Stimulated activated CD8-positive, alpha-beta memory T cell treated with anti-CD3 and anti-CD28 coated beads, Interleukin-4, amount 100 ng/mL, for 4 hours (primary cell): ENCODE data around the gene ZNF628.

Experiments used
- DNase-seq, 2 donors: peaks; one replicate each; pipeline ENCODE4 v3.0.0-alpha.2; 2020; ENCODE audit warnings: low read depth in 2 of 2, low spot score in 1 of 2

Gene ZNF628

GRCh38 chr19:55527197-55528029, 51.0 kb downstream of the ZNF628 start:
- no peak for DNase-seq

DNA sequence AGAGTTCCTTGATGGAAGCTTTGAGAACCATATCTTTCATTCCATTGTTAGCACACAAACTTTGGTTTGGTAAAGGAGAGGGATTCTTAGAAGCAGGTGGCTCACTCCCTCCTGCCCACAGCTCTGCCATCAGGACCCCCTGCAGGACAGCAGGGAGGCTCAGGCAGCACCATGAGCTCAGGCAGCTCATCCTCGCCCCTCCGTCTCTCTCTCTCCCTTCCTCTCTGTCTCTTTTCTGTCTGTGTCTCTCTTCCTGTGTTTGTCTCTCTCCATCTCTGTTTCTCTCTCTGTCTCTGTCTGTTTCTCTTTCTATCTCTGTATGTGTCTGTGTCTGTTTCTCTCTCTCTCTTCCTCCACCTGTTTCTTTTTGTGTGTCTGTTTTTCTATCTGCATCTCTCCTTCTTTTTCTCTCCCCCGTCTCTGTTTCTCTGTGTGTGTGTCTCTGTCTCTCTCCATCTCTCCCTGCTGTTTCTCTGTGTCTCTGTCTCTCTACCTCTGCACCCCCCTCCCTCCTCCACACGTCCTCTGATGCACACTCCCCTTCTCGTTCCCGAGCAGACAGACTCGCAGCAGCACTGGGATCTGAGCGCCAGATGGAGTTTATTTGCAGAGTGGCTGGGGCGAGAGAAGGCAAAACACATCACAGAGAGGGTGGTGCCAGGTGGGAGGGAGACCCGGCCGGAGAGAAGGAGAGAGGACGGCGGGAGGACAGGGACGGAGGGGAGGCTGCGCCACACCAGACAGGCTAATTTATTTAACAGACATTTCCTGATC, 51.8 kb downstream of the ZNF628 start:
- no peak for DNase-seq

DNA sequence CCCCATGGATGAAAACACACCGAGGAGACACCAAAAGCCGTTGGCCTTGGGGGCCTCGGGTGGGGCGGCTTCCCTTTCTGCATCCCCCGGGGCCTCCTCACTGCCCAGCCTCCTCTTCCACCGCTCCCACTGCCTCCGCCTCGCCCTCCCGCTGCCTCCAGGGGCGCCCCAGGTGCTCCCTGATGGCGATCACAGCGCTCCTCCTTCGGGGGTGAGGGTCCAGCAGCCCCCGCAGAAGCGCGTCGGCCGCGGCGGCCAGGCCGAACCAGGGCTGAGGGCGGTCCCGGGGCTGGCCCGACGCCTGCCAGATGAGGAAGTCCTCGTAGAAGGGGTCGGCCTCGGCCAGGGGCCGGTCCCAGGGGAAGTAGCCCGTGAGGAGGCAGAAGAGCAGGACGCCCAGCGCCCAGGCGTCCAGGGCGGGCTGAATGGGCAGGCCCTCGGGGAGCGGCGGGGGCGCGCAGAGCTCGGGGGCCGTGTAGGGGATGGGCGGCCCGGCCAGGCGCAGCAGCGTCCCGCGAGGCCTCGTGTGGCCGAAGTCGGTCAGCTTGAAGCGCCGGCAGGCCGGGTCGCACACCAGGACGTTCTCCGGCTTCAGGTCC, 53.3 kb downstream of the ZNF628 start:
- no peak for DNase-seq

- DNase-seq: no peak
Measured at GRCh38 chr19:55530996-55531395, 54.6 kb downstream of the ZNF628 start.
